Brain microvascular endothelial cell (primary cell): ENCODE results near the gene SKIDA1.

Experiments
- DNase-seq: peaks from one replicate; pipeline ENCODE4 v3.0.0-alpha.2; 2020
- H3K27ac ChIP-seq: fragments of 250-450 bp; sonication (Bioruptor Pico); 2 replicates; pipeline ENCODE4 v1.5.1; 2020; ENCODE audit warnings: mild to moderate bottlenecking, moderate library complexity
- H3K27me3 ChIP-seq: fragments of 250-450 bp; sonication (Bioruptor Pico); replicated peaks from 2 replicates; pipeline ENCODE4 v1.5.1; 2020; ENCODE audit warnings: mild to moderate bottlenecking
- H3K36me3 ChIP-seq: fragments of 250-450 bp; sonication (Bioruptor Pico); replicated peaks from 2 replicates; pipeline ENCODE4 v1.5.1; 2020; ENCODE audit warnings: mild to moderate bottlenecking
- H3K4me3 ChIP-seq: 2 replicates; pipeline ENCODE4 v1.5.1; 2011; ENCODE audit warnings: low read depth, mild to moderate bottlenecking, control low read depth, low read length, moderate library complexity
- CTCF ChIP-seq: IDR thresholded peaks from 2 replicates; pipeline ENCODE4 v1.5.1; 2011; ENCODE audit warnings: low read depth, mild to moderate bottlenecking, moderate library complexity, low read length, control low read depth, inconsistent platforms; ENCODE audit errors: missing control alignments
- in situ Hi-C: cut with HindIII; loops from 2 replicates; pipeline ENCODE4 v1.10.0; 2017; ENCODE audit warnings: low sequenced_read_pairs, low pct_ligation_motif_present

SKIDA1 gene

GRCh38 chr10:21515361-21516241 lies 9.9 kb downstream of the SKIDA1 start:
- no peaks in the 10 kb centered on the region for H3K36me3 ChIP-seq
- in situ Hi-C loops, result loop anchor here (25.0 kb wide), 2 partner anchors 228 to 422 kb away; no protein-coding TSS in a partner anchor
- H3K27ac ChIP-seq, result no peak overlapping the region
- peak overlapping the region; percentile 68 for H3K4me3 ChIP-seq
- DNase-seq, result no peak
- H3K27me3 ChIP-seq, result no peaks in the 10 kb centered on the region
- TF ChIP-seq CTCF, result no peak

DNA sequence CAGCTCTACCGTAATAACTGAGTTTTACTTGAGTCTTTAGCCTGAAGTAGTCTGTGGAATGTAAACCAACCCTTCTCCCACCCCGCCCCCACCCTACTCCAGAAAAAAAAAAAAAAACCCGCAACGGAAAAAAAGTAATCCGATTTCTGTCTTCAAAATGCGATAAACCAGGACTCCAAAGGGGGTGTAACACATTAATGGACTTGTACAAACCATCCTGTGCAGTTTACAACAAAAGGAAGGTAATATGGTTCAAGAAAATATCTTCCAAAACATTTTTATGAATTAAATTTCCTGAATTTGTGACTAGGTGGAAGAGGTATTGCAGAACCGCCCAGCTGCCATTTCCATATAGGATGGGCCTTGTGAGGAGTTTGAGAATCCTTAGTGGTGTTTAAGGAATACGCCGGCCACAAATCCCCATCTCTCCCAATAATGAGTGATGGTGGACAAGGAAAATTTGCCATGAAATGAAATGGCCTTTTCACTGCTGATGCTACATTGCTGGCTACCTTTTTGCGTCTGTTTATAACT lies 10.6 kb downstream of the SKIDA1 start:
- Histone ChIP-seq H3K27me3 (no peaks in the 10 kb centered on the region), H3K4me3 (peak overlapping the region; percentile 23)
- in situ Hi-C loops, result loop anchor here (25.0 kb wide), 2 partner anchors 228 to 422 kb away; no protein-coding TSS in a partner anchor

DNA sequence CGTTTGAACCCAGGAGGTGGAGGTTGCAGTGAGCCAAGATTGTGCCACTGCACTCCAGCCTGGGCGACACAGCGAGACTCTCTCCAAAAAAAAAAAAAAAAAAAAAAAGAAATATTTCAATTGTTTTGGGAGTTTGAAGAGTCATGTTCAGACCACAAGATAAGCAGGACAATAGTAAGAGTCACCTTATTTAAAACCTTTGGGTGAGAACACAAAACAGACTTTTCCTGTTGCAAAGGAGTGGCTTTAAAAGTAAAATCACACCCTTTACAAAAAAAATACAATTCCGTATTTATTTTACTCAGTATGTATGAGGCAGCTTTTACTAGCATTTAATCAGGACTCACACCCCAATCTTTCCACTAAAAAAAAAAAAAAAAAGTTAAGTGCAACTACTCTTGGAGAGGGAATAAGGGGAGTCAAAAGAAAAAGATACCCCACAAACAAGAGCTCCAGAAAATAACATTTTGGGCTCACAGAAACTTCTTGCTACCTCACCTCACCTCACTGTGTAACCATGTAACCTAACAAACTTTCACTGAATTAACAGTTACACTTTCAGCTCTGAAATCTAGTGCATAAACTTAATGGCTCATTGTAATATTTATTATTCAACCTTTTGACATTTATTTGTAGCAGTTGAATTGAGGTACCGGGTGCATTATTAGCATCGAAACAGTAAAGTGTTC lies 11.2 kb downstream of the SKIDA1 start:
- TF ChIP-seq CTCF, result no peak

More for the DNA sequence above, 10.6 kb downstream of the SKIDA1 start:
- no peak for DNase-seq
- TF ChIP-seq CTCF, result no peak
- Histone ChIP-seq H3K36me3 (no peaks in the 10 kb centered on the region), H3K27ac (no peak overlapping the region)

DNA sequence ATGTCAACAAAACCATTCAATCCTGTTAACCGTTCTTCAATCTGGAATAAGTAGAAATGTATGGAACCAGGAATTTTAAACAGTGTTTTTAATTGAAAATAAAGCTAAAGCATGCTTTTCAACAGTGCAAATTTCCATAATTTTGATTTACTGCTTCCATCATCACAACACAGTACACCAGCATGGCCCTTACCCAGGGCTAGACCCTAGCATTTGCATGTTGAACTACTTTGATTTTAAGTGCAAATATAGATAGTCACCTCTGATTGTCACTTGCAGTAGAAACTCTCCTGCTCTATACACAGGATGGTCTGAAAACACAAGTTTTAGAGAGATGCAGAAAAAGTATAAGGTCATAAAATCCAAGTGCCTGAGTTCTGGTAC lies 12.1 kb downstream of the SKIDA1 start:
- in situ Hi-C loops, result loop anchor here (25.0 kb wide), 2 partner anchors 226 to 424 kb away; no protein-coding TSS in a partner anchor
- Histone ChIP-seq H3K27me3 (no peaks in the 10 kb centered on the region), H3K27ac (no peak overlapping the region), H3K4me3 (no peak overlapping the region), H3K36me3 (no peaks in the 10 kb centered on the region)
- no peak for TF ChIP-seq CTCF
- no peak for DNase-seq

More for the DNA sequence above, 11.2 kb downstream of the SKIDA1 start:
- in situ Hi-C loops, result loop anchor here (25.0 kb wide), 2 partner anchors 227 to 423 kb away; no protein-coding TSS in a partner anchor
- DNase-seq, result no peak
- no peaks in the 10 kb centered on the region for H3K36me3 ChIP-seq
- no peaks in the 10 kb centered on the region for H3K27me3 ChIP-seq
- H3K4me3 ChIP-seq, result peak overlapping the region; percentile 23
- H3K27ac ChIP-seq, result no peak overlapping the region

DNA sequence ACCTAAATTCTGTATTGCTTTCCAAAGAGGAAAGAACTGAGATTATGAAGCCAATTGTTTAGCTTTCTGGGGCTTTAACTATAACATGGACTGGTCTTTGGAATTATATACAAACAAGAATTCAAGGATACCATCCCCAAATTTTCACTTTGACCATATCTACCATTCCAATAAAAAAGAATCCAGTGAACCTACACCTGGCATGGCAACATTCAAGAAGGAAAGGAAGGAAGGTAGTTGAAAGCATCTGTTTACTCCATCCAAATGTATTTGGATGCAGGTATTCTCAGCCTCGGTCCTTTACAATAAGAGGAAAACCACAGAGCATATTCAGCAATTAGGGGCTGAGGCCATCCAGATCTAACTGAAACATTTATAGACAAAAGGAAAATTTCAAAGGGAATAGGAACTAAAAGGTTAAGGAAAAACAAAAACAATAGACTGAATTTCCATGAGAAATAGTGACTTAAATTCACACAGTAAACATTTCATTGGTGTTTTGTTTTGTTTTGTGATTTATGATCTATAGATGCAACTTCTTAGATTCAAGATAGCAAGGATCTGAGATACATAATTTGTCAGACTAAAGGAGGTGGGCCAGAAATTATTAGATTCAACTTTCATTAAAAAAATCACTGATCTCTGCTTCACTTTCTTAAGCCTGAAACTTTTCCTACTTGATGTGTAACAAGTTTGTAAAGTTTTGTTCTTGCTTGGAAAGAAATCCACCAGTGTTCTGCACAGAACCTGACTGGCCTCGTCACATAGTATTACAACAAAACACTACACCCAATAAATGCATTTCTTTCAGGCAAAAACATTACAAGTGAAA lies 12.7 kb downstream of the SKIDA1 start:
- Histone ChIP-seq H3K4me3 (no peak overlapping the region), H3K27me3 (no peaks in the 10 kb centered on the region), H3K27ac (no peak overlapping the region), H3K36me3 (no peaks in the 10 kb centered on the region)
- in situ Hi-C loops, result loop anchor here (25.0 kb wide), 2 partner anchors 225 to 425 kb away; no protein-coding TSS in a partner anchor
- TF ChIP-seq CTCF, result no peak
- no peak for DNase-seq
